ENCODE results near the gene PKLR.
"Not testable (repeated sequence)": the region's sequence is repeated elsewhere in the genome, so short reads cannot be mapped to it uniquely, and the experiment has no call there.

Gene PKLR

GRCh38 chr1:155256058-155256852 is 45.0 kb downstream of the PKLR start:
- in situ Hi-C loops (cut with MboI; ENCODE audit: low sequenced_read_pairs): no loop called here

GRCh38 chr1:155255243-155256007 is 45.8 kb downstream of the PKLR start, which contains the start of gene ENTREP3:
Gene ENTREP3, minus strand, starts transcription at chr1:155255483. Its CDS starts 606 bp downstream, at chr1:155254877.
- in situ Hi-C loops (cut with MboI; ENCODE audit: low sequenced_read_pairs): no loop called here

- in situ Hi-C loops (cut with MboI; ENCODE audit: low sequenced_read_pairs): no loop called here
Measured at GRCh38 chr1:155254714-155255242, 46.5 kb downstream of the PKLR start.

- in situ Hi-C loops (cut with MboI; ENCODE audit: low sequenced_read_pairs): no loop called here
Measured at GRCh38 chr1:155254228-155254713, 47.0 kb downstream of the PKLR start.

GRCh38 chr1:155253797-155254196 is 47.4 kb downstream of the PKLR start:
- in situ Hi-C loops (cut with MboI; ENCODE audit: low sequenced_read_pairs): no loop called here

- in situ Hi-C loops (cut with MboI; ENCODE audit: low sequenced_read_pairs): no loop called here
Measured at GRCh38 chr1:155253208-155253607, 48.0 kb downstream of the PKLR start.

- in situ Hi-C loops (cut with MboI; ENCODE audit: low sequenced_read_pairs): no loop called here
Measured at GRCh38 chr1:155251566-155251965, 49.7 kb downstream of the PKLR start.

- in situ Hi-C loops (cut with MboI; ENCODE audit: low sequenced_read_pairs): no loop called here
Measured at GRCh38 chr1:155250633-155251449, 50.4 kb downstream of the PKLR start.

GRCh38 chr1:155250246-155250632 is 51.0 kb downstream of the PKLR start:
- in situ Hi-C loops (cut with MboI; ENCODE audit: low sequenced_read_pairs): no loop called here

GRCh38 chr1:155247667-155248553 is 53.3 kb downstream of the PKLR start:
- in situ Hi-C loops (cut with MboI; ENCODE audit: low sequenced_read_pairs): no loop called here

GRCh38 chr1:155246796-155247195 is 54.4 kb downstream of the PKLR start:
- in situ Hi-C loops (cut with MboI; ENCODE audit: low sequenced_read_pairs): not testable (repeated sequence)

- in situ Hi-C loops (cut with MboI; ENCODE audit: low sequenced_read_pairs): no loop called here
Measured at GRCh38 chr1:155245163-155245524, 56.1 kb downstream of the PKLR start.

GRCh38 chr1:155244368-155245162 is 56.7 kb downstream of the PKLR start:
- in situ Hi-C loops (cut with MboI; ENCODE audit: low sequenced_read_pairs): no loop called here

- in situ Hi-C loops (cut with MboI; ENCODE audit: low sequenced_read_pairs): no loop called here
Measured at GRCh38 chr1:155242805-155243358, 58.4 kb downstream of the PKLR start.

- in situ Hi-C loops (cut with MboI; ENCODE audit: low sequenced_read_pairs): no loop called here
Measured at GRCh38 chr1:155241841-155242264, 59.4 kb downstream of the PKLR start.

- in situ Hi-C loops (cut with MboI; ENCODE audit: low sequenced_read_pairs): no loop called here
Measured at GRCh38 chr1:155241069-155241679, 60.1 kb downstream of the PKLR start.
